GM12872 (cell line): ENCODE data around the gene LARP4B.

Experiments
- TF ChIP-seq, protein P1 (sequence below): IDR thresholded peaks from 3 replicates; pipeline ENCODE4 v1.5.1; 2011; ENCODE audit warnings: low read depth, mild to moderate bottlenecking, low read length, moderate library complexity; ENCODE audit not compliant: insufficient read depth

Gene LARP4B

DNA sequence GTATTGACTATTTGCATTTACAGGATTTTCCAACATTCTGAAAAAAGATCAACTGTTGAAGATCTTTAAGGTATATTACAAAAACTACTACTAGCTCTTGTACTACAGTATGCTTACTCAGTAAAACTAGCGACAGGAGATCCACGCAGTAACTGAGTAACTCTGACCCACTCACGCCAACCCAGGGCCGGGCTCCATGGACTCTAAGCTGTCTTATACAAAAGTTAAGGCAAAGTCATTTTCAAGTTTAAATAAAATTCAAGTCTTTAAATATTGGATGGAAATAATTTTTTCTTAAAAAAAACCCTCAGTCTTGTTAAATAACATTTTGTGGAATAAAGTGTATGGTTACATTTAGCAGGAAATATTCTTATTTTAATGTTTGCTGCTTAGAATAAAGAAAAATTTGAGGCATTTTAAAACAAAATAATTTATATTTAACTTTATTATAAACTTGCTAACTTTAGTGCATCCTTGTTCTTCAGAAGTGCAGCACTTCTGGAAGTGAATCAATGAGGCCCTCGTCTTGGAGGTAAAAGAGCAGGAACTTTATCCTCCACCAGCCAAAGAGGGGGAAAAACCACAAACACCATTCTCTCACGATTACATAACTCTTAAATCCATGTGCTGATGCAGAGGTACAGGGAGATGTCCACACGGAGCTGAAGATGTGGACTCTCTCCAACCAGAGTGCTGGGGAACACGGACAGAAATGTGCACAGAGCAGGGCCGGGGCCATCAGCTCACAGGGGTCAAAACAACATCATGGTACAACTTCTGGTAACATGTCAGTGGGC lies 119.9 kb downstream of the LARP4B start:
- TF ChIP-seq, protein P1, sequence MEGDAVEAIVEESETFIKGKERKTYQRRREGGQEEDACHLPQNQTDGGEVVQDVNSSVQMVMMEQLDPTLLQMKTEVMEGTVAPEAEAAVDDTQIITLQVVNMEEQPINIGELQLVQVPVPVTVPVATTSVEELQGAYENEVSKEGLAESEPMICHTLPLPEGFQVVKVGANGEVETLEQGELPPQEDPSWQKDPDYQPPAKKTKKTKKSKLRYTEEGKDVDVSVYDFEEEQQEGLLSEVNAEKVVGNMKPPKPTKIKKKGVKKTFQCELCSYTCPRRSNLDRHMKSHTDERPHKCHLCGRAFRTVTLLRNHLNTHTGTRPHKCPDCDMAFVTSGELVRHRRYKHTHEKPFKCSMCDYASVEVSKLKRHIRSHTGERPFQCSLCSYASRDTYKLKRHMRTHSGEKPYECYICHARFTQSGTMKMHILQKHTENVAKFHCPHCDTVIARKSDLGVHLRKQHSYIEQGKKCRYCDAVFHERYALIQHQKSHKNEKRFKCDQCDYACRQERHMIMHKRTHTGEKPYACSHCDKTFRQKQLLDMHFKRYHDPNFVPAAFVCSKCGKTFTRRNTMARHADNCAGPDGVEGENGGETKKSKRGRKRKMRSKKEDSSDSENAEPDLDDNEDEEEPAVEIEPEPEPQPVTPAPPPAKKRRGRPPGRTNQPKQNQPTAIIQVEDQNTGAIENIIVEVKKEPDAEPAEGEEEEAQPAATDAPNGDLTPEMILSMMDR, result no peak

DNA sequence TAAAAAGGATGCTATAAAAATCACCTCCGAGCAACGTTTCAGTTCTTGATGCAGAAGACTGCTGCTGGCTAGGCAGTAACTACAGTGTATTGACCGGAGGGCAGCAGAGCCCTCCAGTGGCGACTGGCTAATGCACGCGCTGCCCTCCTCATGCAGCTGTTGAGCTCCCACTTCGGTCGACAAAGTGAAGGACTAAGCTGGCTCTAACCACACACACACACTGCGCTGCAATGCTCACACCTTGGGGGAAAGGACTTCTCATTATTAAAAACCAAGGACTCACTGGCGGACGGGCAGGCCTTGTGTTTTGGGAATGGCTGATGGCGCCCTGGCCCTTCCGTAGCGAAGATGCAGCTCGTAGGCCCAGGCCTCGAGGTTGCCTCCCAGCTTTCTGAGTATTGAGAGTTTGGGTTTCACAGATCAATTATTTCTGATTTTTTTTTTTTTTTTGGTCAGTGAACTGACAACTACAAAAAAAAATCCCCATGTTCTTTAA lies 121.1 kb downstream of the LARP4B start:
- TF ChIP-seq, protein P1, result peak; percentile 36

DNA sequence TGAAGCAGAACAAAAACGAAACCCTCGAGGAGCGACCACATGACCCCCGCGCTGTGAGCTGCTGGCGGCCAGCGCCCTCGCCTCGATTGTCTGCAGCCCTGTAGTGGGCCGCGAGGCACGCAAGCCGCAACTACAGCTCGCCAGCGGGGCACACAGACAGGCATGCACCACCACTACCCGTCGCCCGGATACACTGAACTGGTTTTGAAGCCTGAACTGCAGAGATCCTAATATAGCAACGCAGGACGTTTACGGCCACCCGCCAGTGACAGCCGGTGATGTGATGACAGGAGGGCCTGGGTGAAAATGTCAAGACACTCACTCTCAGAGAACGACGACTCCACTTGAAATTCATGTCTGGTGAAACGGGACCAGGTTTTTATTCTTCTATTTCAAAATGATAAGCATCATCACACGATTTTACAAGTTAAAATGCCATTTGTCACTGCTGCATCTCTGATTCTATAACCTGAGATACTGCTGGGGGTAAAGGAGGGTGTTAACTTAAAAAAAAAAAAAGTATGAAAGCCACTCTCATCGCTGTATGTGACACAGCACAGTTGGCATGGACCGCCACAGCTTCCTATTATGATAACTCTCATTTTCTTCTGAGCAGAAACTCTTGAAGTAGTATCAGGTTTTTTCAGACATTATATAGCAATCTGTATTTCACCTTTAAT lies 121.7 kb downstream of the LARP4B start:
- TF ChIP-seq, protein P1, result no peak

DNA sequence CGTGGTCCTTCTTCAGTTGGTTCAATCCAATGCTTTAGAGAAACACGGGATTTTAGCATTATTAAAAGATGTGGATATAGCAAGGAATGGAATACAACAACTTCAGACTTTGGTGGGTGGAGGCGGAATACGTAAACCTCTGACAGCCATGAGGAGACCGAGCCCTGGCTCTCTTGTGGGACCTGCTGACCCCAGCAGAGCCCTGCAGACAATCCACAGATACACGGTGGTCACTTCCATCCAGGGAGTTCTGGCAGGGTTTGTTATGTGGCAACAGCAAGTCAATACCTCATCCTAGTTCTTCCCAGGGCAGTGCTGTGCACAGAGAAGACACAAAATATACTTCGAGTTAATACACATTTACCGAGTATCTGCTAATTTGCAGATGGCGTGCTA lies 123.5 kb downstream of the LARP4B start:
- TF ChIP-seq, protein P1, result no peak

DNA sequence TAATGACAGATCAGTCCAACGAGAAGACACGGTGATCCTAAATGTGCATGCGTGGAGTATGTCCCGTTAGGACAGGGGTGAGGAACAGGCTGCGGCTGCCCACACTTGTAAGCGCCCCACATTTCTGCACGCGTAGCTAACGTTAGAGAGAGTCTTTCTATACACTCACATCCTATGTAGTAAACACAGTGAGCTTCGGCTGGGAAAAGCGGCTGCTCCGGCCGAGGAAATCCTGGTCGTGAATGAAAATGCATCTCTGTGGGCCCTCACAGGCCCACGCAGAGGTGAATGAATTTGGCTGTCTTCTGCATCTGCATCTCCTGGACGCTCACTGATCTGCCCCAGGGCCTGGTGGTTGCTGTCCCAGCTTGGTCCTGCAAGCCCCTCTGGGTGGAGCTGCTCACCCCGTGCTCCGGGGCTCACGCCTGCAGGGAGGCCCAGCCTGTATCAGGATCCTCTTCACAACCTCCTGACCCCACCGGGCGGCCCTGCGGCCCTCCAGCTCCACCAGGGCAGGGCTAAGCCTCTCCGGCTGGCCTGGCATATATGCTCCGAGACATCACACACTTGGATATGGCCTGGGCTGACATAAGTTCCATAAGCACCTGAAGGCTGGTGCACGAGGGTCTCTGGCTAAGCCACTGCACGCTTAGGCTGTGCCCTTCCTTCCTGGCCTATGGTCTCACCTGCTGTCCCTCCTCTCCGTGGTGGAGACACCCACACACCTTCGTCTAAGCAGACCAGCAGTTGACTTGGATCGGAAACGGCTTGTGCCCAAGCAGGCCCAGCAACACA lies 124.1 kb downstream of the LARP4B start:
- TF ChIP-seq, protein P1, result no peak

DNA sequence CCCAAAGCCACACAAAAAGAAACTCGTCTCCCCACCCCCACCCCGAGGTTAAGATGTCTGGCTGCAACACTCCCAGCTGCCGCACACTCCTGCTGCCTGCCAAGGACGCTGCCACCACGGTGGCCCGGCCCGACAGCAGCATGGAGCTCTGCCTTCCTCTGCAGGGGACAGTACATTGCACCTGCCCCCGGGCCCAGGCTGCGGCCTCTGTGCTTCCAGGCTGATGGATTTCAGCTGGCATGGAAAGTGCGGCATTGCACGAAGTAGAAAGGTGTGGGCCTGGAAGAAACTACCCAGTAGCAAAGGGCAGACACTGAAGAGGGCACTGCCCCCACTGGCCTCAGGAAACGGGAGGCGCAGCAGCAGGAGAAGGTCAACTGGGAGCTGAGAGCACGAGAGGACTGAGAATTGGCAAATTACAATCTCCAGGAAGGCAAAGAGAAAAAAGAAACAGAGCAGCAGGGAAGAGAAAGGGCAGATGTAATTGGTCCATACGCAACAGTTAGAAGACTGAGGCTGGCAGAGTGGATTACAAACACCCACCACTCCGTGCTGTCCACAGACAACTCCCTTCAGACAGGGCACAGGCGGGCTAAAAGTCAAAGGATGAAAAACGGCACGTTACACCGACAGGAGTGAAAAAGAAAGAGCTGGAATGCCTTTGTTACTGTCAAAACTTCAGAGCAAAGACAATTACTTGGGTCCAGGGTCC lies 124.9 kb downstream of the LARP4B start:
- TF ChIP-seq, protein P1, result no peak
